Liver (tissue), 9 donors: ENCODE results near the gene HCRTR1. TPM values are rescaled to one million over a fixed set of nuclear protein-coding genes. Genes with fewer than 3 reads are reported as not detected.

Experiments used
- DNase-seq: peaks from one replicate; pipeline ENCODE4 v3.0.0-alpha.2; 2017; ENCODE audit warnings: low spot score
- H3K27ac ChIP-seq, 2 donors: one replicate each; pipeline ENCODE4 v1.7.0; 2013; ENCODE audit warnings: inconsistent platforms in 2 of 2, low read length in 2 of 2, control low read depth in 1 of 2, low read depth in 1 of 2, mild to moderate bottlenecking in 1 of 2
- H3K27me3 ChIP-seq, 4 donors: one replicate each; pipeline versions ENCODE4 v1.6.1 to v1.7.0; 2013; ENCODE audit warnings: low read length in 3 of 4, inconsistent platforms in 1 of 4, mild to moderate bottlenecking in 1 of 4, moderate library complexity in 1 of 4; ENCODE audit not compliant: control insufficient read depth in 4 of 4, insufficient read depth in 4 of 4
- H3K36me3 ChIP-seq, 4 donors: one replicate each; pipeline versions ENCODE4 v1.6.1 to v1.7.0; 2013; ENCODE audit warnings: low read length in 3 of 4, mild to moderate bottlenecking in 3 of 4, low read depth in 1 of 4, moderate library complexity in 1 of 4; ENCODE audit not compliant: control insufficient read depth in 4 of 4, insufficient read depth in 3 of 4
- H3K4me1 ChIP-seq, 4 donors: one replicate each; pipeline versions ENCODE4 v1.6.1 to v1.7.0; 2013; ENCODE audit warnings: low read length in 3 of 4, mild to moderate bottlenecking in 3 of 4, moderate library complexity in 1 of 4; ENCODE audit not compliant: control insufficient read depth in 4 of 4, insufficient read depth in 4 of 4
- H3K4me3 ChIP-seq, 3 donors: one replicate each; pipeline versions ENCODE4 v1.6.1 to v1.7.0; 2013; ENCODE audit warnings: low read length in 3 of 3, control low read depth in 1 of 3, low read depth in 1 of 3, mild to moderate bottlenecking in 1 of 3
- H3K9ac ChIP-seq, 2 donors: one replicate each; pipeline ENCODE4 v1.7.0; 2013; ENCODE audit warnings: low read length in 2 of 2, mild to moderate bottlenecking in 2 of 2, moderate library complexity in 2 of 2, control low read depth in 1 of 2, low read depth in 1 of 2
- H3K9me3 ChIP-seq, 4 donors: one replicate each; pipeline versions ENCODE4 v1.6.1 to v1.7.0; 2013; ENCODE audit warnings: low read length in 3 of 4; ENCODE audit not compliant: control insufficient read depth in 4 of 4
- EGR1 ChIP-seq, 2 donors: IDR thresholded peaks; 2 replicates each; pipeline ENCODE4 v1.6.1; 2016 to 2018; ENCODE audit warnings: antibody characterized with exemption in 2 of 2, low read depth in 2 of 2
- FOXA1 ChIP-seq: IDR thresholded peaks from 2 replicates; pipeline ENCODE4 v1.6.1; 2016; ENCODE audit warnings: antibody characterized with exemption
- FOXA2 ChIP-seq: IDR thresholded peaks from 2 replicates; pipeline ENCODE4 v1.6.1; 2016; ENCODE audit warnings: antibody characterized with exemption
- GABPA ChIP-seq, 2 donors: IDR thresholded peaks in 1 of 2; conservative IDR thresholded peaks in 1 of 2; 2 replicates each; pipeline ENCODE4 v1.6.1; 2016; ENCODE audit warnings: antibody characterized with exemption in 2 of 2, mild to moderate bottlenecking in 1 of 2, moderate library complexity in 1 of 2
- HNF4A ChIP-seq, 2 donors: conservative IDR thresholded peaks; 2 replicates each; pipeline ENCODE4 v1.6.1; 2016; ENCODE audit warnings: antibody characterized with exemption in 2 of 2, mild to moderate bottlenecking in 2 of 2
- HNF4G ChIP-seq: IDR thresholded peaks from 2 replicates; pipeline ENCODE4 v1.6.1; 2016; ENCODE audit warnings: antibody characterized with exemption
- JUND ChIP-seq, 2 donors: IDR thresholded peaks; 2 replicates each; pipeline ENCODE4 v1.6.1; 2016; ENCODE audit warnings: antibody characterized with exemption in 2 of 2
- NR2F2 ChIP-seq: IDR thresholded peaks from 2 replicates; pipeline ENCODE4 v1.6.1; 2016; ENCODE audit warnings: antibody characterized with exemption
- RAD21 ChIP-seq, 2 donors: IDR thresholded peaks; 2 replicates each; pipeline ENCODE4 v1.6.1; 2016; ENCODE audit warnings: antibody characterized with exemption in 2 of 2, mild to moderate bottlenecking in 2 of 2
- RXRA ChIP-seq, 2 donors: IDR thresholded peaks; 2 replicates each; pipeline ENCODE4 v1.6.1; 2017 to 2018; ENCODE audit warnings: antibody characterized with exemption in 2 of 2, mild to moderate bottlenecking in 1 of 2
- SP1 ChIP-seq: IDR thresholded peaks from 2 replicates; pipeline ENCODE4 v1.6.1; 2018; ENCODE audit warnings: antibody characterized with exemption, mild to moderate bottlenecking
- TAF1 ChIP-seq: conservative IDR thresholded peaks from 2 replicates; pipeline ENCODE4 v1.6.1; 2016; ENCODE audit warnings: antibody characterized with exemption, mild to moderate bottlenecking
- YY1 ChIP-seq: IDR thresholded peaks from 2 replicates; pipeline ENCODE4 v1.6.1; 2016; ENCODE audit warnings: antibody characterized with exemption, mild to moderate bottlenecking
- WGBS: extraction: QIAGEN DNeasy Blood & Tissue Kit; methylation state at CpG from one replicate; pipeline ENCODE4 v1.1.7; 2013; 5-methylcytosine and 5-hydroxymethylcytosine counted together
- polyA plus RNA-seq, 2 donors: library from polyadenylated mRNA; stranded (reverse) in 1 of 2; unstranded in 1 of 2; fragments of 200-250 nt in 1 of 2; fragments of >200 nt in 1 of 2; fragmentation: Nextera tagmentation in 1 of 2; extraction: Ambion mirVana in 1 of 2; gene quantifications; one replicate each; pipeline versions ENCODE4 v1.2.1 to v1.2.3, GENCODE V29; 2013 to 2015
- total RNA-seq, 2 donors: library from RNA; depleted of rRNA; stranded (reverse); fragments of >200 nt; gene quantifications; one replicate each; pipeline ENCODE4 v1.2.3, GENCODE V29; 2014
- TF ChIP-seq, protein P1 (sequence below): IDR thresholded peaks from 2 replicates; pipeline ENCODE4 v1.6.1; 2016; ENCODE audit warnings: antibody characterized with exemption
- TF ChIP-seq, protein P2 (sequence below): IDR thresholded peaks from 2 replicates; pipeline ENCODE4 v1.6.1; 2016; ENCODE audit warnings: antibody characterized with exemption
- TF ChIP-seq, protein P3 (sequence below): IDR thresholded peaks from 2 replicates; pipeline ENCODE4 v1.6.1; 2016; ENCODE audit warnings: antibody characterized with exemption
- TF ChIP-seq, protein P4 (sequence below): fragments of 150-350 bp; IDR thresholded peaks from 2 replicates; pipeline ENCODE4 v1.5.1; 2017; ENCODE audit warnings: improper control_type of control experiment, low read depth, low read length; ENCODE audit not compliant: missing input control
- donor health status: healthy.
- donor health status: healthy.
- donor health status: healthy.
- donor health status: healthy.
- donor health status: healthy.

The HCRTR1 gene
- total and polyA plus RNA-seq, 4 donors, result 0.06 TPM; not detected in 3

DNA sequence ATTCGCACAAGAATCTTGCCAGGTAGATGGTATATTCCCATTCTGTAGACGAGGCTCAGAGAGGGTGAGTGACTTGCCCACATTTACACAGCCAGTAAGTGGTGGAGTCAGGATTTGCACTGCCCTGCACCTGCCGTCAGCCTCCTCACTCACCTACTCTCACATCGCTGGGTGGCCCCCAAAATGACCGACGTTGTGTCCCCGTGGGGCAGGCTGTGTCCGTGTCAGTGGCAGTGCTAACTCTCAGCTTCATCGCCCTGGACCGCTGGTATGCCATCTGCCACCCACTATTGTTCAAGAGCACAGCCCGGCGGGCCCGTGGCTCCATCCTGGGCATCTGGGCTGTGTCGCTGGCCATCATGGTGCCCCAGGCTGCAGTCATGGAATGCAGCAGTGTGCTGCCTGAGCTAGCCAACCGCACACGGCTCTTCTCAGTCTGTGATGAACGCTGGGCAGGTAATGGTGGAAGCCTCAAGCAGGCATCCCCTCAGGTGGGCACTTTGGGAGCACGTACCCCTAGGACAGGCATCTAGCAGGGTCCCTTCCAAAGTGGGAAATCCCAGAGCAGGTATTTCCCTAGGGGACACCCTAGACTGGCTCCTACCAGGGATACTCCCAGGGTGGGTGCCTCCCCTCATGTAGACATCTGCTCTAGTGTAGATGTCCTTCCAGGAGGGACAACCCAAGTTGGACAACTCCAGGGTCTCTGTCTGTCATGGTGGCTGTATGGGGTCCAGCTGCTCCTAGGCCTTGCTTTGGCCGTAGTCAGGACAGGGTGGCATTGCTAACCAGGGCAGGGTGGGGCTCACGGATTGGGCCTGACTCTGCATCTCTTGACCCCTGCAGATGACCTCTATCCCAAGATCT lies 3.4 kb downstream of the HCRTR1 start:
- H3K36me3 ChIP-seq, result no peaks in the 10 kb centered on the region
- H3K9me3 ChIP-seq, result no peaks in the 10 kb centered on the region
- H3K4me1 ChIP-seq, result peaks cover 0 to 5% (median 2%) of the 10 kb centered on the region in 4 donors
- H3K4me3 ChIP-seq, result no peak overlapping the region
- TF ChIP-seq SP1 (no peak), FOXA2 (no peak), TAF1 (no peak), JUND (IDR thresholded peaks at IDR 0.05) (no peak), EGR1 (IDR thresholded peaks at IDR 0.05; ENCODE audit: low read depth in 2 of 2) (no peak), FOXA1 (no peak), RXRA (IDR thresholded peaks at IDR 0.05) (no peak), RAD21 (IDR thresholded peaks at IDR 0.05) (no peak), HNF4G (no peak)
- TF ChIP-seq, protein P1, sequence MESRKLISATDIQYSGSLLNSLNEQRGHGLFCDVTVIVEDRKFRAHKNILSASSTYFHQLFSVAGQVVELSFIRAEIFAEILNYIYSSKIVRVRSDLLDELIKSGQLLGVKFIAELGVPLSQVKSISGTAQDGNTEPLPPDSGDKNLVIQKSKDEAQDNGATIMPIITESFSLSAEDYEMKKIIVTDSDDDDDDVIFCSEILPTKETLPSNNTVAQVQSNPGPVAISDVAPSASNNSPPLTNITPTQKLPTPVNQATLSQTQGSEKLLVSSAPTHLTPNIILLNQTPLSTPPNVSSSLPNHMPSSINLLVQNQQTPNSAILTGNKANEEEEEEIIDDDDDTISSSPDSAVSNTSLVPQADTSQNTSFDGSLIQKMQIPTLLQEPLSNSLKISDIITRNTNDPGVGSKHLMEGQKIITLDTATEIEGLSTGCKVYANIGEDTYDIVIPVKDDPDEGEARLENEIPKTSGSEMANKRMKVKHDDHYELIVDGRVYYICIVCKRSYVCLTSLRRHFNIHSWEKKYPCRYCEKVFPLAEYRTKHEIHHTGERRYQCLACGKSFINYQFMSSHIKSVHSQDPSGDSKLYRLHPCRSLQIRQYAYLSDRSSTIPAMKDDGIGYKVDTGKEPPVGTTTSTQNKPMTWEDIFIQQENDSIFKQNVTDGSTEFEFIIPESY, result no peak
- TF ChIP-seq, protein P2, sequence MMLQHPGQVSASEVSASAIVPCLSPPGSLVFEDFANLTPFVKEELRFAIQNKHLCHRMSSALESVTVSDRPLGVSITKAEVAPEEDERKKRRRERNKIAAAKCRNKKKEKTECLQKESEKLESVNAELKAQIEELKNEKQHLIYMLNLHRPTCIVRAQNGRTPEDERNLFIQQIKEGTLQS, result no peak
- TF ChIP-seq, protein P3, sequence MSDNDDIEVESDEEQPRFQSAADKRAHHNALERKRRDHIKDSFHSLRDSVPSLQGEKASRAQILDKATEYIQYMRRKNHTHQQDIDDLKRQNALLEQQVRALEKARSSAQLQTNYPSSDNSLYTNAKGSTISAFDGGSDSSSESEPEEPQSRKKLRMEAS, result no peak
- WGBS, result 94% methylated on average over 20 of the region's 20 CpGs
- H3K9ac ChIP-seq, result no peak overlapping the region
- H3K27me3 ChIP-seq, result peaks cover 0 to 9% (median 1%) of the 10 kb centered on the region in 4 donors
- DNase-seq, result no peak
- no peak overlapping the region for H3K27ac ChIP-seq

DNA sequence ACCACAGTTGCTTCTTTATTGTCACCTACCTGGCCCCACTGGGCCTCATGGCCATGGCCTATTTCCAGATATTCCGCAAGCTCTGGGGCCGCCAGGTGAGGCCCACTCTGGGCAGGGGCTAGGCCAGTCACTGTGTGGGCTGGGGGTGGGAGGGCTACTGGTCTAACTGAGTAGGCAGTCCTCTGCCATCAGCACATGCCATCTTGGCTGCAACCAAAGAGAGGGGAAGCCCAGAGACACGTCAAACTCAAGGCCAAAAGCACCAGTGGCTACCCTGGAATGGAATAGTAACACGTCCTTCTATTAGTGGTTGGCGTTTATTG lies 4.0 kb downstream of the HCRTR1 start:
- TF ChIP-seq FOXA1, result no peak
- TF ChIP-seq YY1, result no peak
- no peak for TF ChIP-seq HNF4G
- TF ChIP-seq NR2F2, result no peak
- TF ChIP-seq, protein P3, result no peak
- TF ChIP-seq, protein P1, result no peak
- TF ChIP-seq, protein P4, sequence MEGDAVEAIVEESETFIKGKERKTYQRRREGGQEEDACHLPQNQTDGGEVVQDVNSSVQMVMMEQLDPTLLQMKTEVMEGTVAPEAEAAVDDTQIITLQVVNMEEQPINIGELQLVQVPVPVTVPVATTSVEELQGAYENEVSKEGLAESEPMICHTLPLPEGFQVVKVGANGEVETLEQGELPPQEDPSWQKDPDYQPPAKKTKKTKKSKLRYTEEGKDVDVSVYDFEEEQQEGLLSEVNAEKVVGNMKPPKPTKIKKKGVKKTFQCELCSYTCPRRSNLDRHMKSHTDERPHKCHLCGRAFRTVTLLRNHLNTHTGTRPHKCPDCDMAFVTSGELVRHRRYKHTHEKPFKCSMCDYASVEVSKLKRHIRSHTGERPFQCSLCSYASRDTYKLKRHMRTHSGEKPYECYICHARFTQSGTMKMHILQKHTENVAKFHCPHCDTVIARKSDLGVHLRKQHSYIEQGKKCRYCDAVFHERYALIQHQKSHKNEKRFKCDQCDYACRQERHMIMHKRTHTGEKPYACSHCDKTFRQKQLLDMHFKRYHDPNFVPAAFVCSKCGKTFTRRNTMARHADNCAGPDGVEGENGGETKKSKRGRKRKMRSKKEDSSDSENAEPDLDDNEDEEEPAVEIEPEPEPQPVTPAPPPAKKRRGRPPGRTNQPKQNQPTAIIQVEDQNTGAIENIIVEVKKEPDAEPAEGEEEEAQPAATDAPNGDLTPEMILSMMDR, result no peak
- TF ChIP-seq, protein P2, result no peak
- no peak for TF ChIP-seq FOXA2
- no peak for TF ChIP-seq RXRA (IDR thresholded peaks at IDR 0.05)
- TF ChIP-seq RAD21 (IDR thresholded peaks at IDR 0.05), result no peak
- TF ChIP-seq JUND (IDR thresholded peaks at IDR 0.05), result no peak
- no peak for TF ChIP-seq GABPA (IDR thresholded peaks at IDR 0.05 in 1 of 2, conservative IDR thresholded peaks at IDR 0.05 in 1 of 2)
- TF ChIP-seq HNF4A (conservative IDR thresholded peaks at IDR 0.05), result no peak
- TF ChIP-seq TAF1, result no peak
- Histone ChIP-seq H3K4me3 (no peak overlapping the region), H3K27ac (no peak overlapping the region), H3K27me3 (peaks cover 0 to 9% (median 1%) of the 10 kb centered on the region in 4 donors), H3K36me3 (no peaks in the 10 kb centered on the region), H3K4me1 (peaks cover 0 to 5% (median 2%) of the 10 kb centered on the region in 4 donors), H3K9me3 (no peaks in the 10 kb centered on the region), H3K9ac (no peak overlapping the region)
- 96% methylated on average over 5 of the region's 5 CpGs for WGBS
- DNase-seq, result no peak
